Parathyroid adenoma (tissue), 2 donors: ENCODE measurements around the gene SMNDC1.
"Not testable (repeated sequence)": the region's sequence is repeated elsewhere in the genome, so short reads cannot be mapped to it uniquely, and the experiment has no call there.

Experiments
- H2AFZ ChIP-seq: fragments of 300-600 bp; sonication (generic); one replicate; pipeline ENCODE4 v1.7.0; 2017; ENCODE audit warnings: antibody characterized with exemption, mild to moderate bottlenecking
- H3K27ac ChIP-seq: fragments of 300-600 bp; sonication (generic); one replicate; pipeline ENCODE4 v1.7.0; 2017
- H3K27me3 ChIP-seq: fragments of 300-600 bp; sonication (generic); one replicate; pipeline ENCODE4 v1.7.0; 2017; ENCODE audit warnings: low read length; ENCODE audit not compliant: control insufficient read depth, insufficient read depth
- H3K36me3 ChIP-seq: fragments of 300-600 bp; sonication (generic); one replicate; pipeline ENCODE4 v1.7.0; 2017; ENCODE audit warnings: low read length; ENCODE audit not compliant: control insufficient read depth, insufficient read depth
- H3K4me1 ChIP-seq: fragments of 300-600 bp; sonication (generic); one replicate; pipeline ENCODE4 v1.7.0; 2017; ENCODE audit warnings: control low read depth
- H3K4me2 ChIP-seq: fragments of 300-600 bp; sonication (generic); one replicate; pipeline ENCODE4 v1.7.0; 2017; ENCODE audit warnings: low read length
- H3K4me3 ChIP-seq: fragments of 300-600 bp; sonication (generic); one replicate; pipeline ENCODE4 v1.7.0; 2017; ENCODE audit warnings: low read depth, low read length
- H3K79me2 ChIP-seq: fragments of 300-600 bp; sonication (generic); one replicate; pipeline ENCODE4 v1.7.0; 2017; ENCODE audit warnings: control low read depth
- H3K9ac ChIP-seq: fragments of 300-600 bp; sonication (generic); one replicate; pipeline ENCODE4 v1.7.0; 2017; ENCODE audit warnings: mild to moderate bottlenecking
- H3K9me3 ChIP-seq: fragments of 300-600 bp; sonication (generic); one replicate; pipeline ENCODE4 v1.7.0; 2017; ENCODE audit warnings: low read length; ENCODE audit not compliant: control insufficient read depth
- CTCF ChIP-seq: fragments of 300-600 bp; sonication (generic); IDR thresholded peaks from one replicate; pipeline ENCODE4 v1.7.0; 2017; ENCODE audit warnings: antibody characterized with exemption, mild to moderate bottlenecking
- donor health status: primary hyperparathyroidism.

The SMNDC1 gene

GRCh38 chr10:110334061-110334656 lies 29.4 kb upstream of the SMNDC1 start:
- no peaks in the 10 kb centered on the region for H3K9me3 ChIP-seq

GRCh38 chr10:110331226-110331795 lies 26.6 kb upstream of the SMNDC1 start:
- not testable (repeated sequence) for H3K79me2 ChIP-seq, H3K9me3 ChIP-seq, H3K4me3 ChIP-seq, H2AFZ ChIP-seq, H3K27ac ChIP-seq, H3K4me1 ChIP-seq, H3K9ac ChIP-seq, H3K36me3 ChIP-seq, H3K4me2 ChIP-seq, H3K27me3 ChIP-seq

More at GRCh38 chr10:110334061-110334656, 29.4 kb upstream of the SMNDC1 start:
- no peak for TF ChIP-seq CTCF
- Histone ChIP-seq H2AFZ (no peak overlapping the region), H3K79me2 (no peaks in the 10 kb centered on the region), H3K27ac (no peak overlapping the region), H3K36me3 (no peaks in the 10 kb centered on the region), H3K4me2 (no peak overlapping the region), H3K9ac (no peak overlapping the region), H3K27me3 (no peaks in the 10 kb centered on the region), H3K4me3 (no peak overlapping the region), H3K4me1 (peaks cover 16% of the 10 kb centered on the region)

GRCh38 chr10:110330675-110331074 lies 26.0 kb upstream of the SMNDC1 start:
- Histone ChIP-seq H3K9ac (no peak overlapping the region), H3K36me3 (no peaks in the 10 kb centered on the region), H3K4me3 (no peak overlapping the region), H3K27ac (no peak overlapping the region), H3K79me2 (no peaks in the 10 kb centered on the region), H3K27me3 (no peaks in the 10 kb centered on the region), H3K4me1 (peaks cover 3% of the 10 kb centered on the region), H2AFZ (no peak overlapping the region), H3K9me3 (no peaks in the 10 kb centered on the region), H3K4me2 (no peak overlapping the region)
- no peak for TF ChIP-seq CTCF

GRCh38 chr10:110327262-110327914 lies 22.7 kb upstream of the SMNDC1 start:
- H3K27ac ChIP-seq: no peak overlapping the region
- H3K4me1 ChIP-seq: no peaks in the 10 kb centered on the region
- no peaks in the 10 kb centered on the region for H3K79me2 ChIP-seq
- H3K27me3 ChIP-seq: no peaks in the 10 kb centered on the region
- no peaks in the 10 kb centered on the region for H3K36me3 ChIP-seq
- no peak overlapping the region for H3K4me2 ChIP-seq
- no peaks in the 10 kb centered on the region for H3K9me3 ChIP-seq
- no peak overlapping the region for H3K9ac ChIP-seq
- H2AFZ ChIP-seq: no peak overlapping the region
- TF ChIP-seq CTCF: no peak
- no peak overlapping the region for H3K4me3 ChIP-seq

- H3K4me1 ChIP-seq: no peaks in the 10 kb centered on the region
These were observed 21.8 kb upstream of the SMNDC1 start for GRCh38 chr10:110326351-110327032.

More at GRCh38 chr10:110326351-110327032, 21.8 kb upstream of the SMNDC1 start:
- no peaks in the 10 kb centered on the region for H3K36me3 ChIP-seq
- H3K4me3 ChIP-seq: no peak overlapping the region
- H3K9ac ChIP-seq: no peak overlapping the region
- no peak overlapping the region for H3K4me2 ChIP-seq
- TF ChIP-seq CTCF: no peak
- H3K9me3 ChIP-seq: no peaks in the 10 kb centered on the region
- no peaks in the 10 kb centered on the region for H3K79me2 ChIP-seq
- H3K27me3 ChIP-seq: no peaks in the 10 kb centered on the region
- H2AFZ ChIP-seq: no peak overlapping the region
- H3K27ac ChIP-seq: no peak overlapping the region
